Osteoblast (primary cell): ENCODE data around the gene RGS10. TPM values are rescaled to one million over a fixed set of nuclear protein-coding genes. Genes with fewer than 3 reads are reported as not detected.
A peak's percentile ranks its signal among the peaks of the same experiment; 100 is the strongest.

ENCODE experiments used
- DNase-seq: peaks from one replicate; pipeline ENCODE4 v3.0.0; 2011; ENCODE audit warnings: low spot score, mixed read lengths; ENCODE audit not compliant: insufficient read length; ENCODE audit errors: missing footprints
- H2AFZ ChIP-seq: 2 replicates; pipeline ENCODE4 v1.6.0; 2011; ENCODE audit warnings: mild to moderate bottlenecking, low read length
- H3K27ac ChIP-seq: 2 replicates; pipeline ENCODE4 v1.5.1; 2011; ENCODE audit warnings: mild to moderate bottlenecking, low read depth, low read length, moderate library complexity
- H3K27me3 ChIP-seq: 2 replicates; pipeline ENCODE4 v1.6.0; 2012; ENCODE audit warnings: mild to moderate bottlenecking, control low read depth, inconsistent platforms, low read length, moderate library complexity; ENCODE audit not compliant: insufficient read depth
- H3K36me3 ChIP-seq: 2 replicates; pipeline ENCODE4 v1.5.1; 2011; ENCODE audit warnings: mild to moderate bottlenecking, low read length, control low read depth, moderate library complexity; ENCODE audit not compliant: insufficient read depth
- H3K4me1 ChIP-seq: 2 replicates; pipeline ENCODE4 v1.5.1; 2011; ENCODE audit warnings: mild to moderate bottlenecking, low read length, control low read depth, moderate library complexity; ENCODE audit not compliant: insufficient read depth
- H3K4me2 ChIP-seq: 2 replicates; pipeline ENCODE4 v1.6.0; 2011; ENCODE audit warnings: mild to moderate bottlenecking, low read length; ENCODE audit not compliant: insufficient read depth
- H3K4me3 ChIP-seq: fragments of 200-600 bp; sonication (generic); 3 replicates; pipeline ENCODE4 v1.5.1; 2012; ENCODE audit warnings: mild to moderate bottlenecking, low read length, inconsistent platforms; ENCODE audit not compliant: insufficient read depth
- H3K79me2 ChIP-seq: 2 replicates; pipeline ENCODE4 v1.6.0; 2012; ENCODE audit warnings: mild to moderate bottlenecking, low read length, control low read depth, inconsistent platforms; ENCODE audit not compliant: insufficient read depth
- H3K9me3 ChIP-seq: 2 replicates; pipeline ENCODE4 v1.5.1; 2011; ENCODE audit warnings: low read depth, low read length, control low read depth
- H4K20me1 ChIP-seq: 2 replicates; pipeline ENCODE4 v1.6.0; 2012; ENCODE audit warnings: mild to moderate bottlenecking, low read length, control low read depth; ENCODE audit not compliant: insufficient read depth
- CTCF ChIP-seq: IDR thresholded peaks from 2 replicates; pipeline ENCODE4 v1.5.1; 2011; ENCODE audit warnings: mild to moderate bottlenecking, low read depth, low read length, moderate library complexity; ENCODE audit errors: extremely low read depth
- total RNA-seq: library from RNA; depleted of rRNA; stranded (reverse); fragments of >200 nt; gene quantifications from 2 replicates; pipeline ENCODE4 v1.2.3, GENCODE V29; 2012

RGS10 gene
- total RNA-seq, 1 donor, result 29.3 TPM

GRCh38 chr10:119451300-119451896 lies 91.1 kb downstream of the RGS10 start:
- Histone ChIP-seq H3K27ac (no peak overlapping the region), H3K27me3 (no peaks in the 10 kb centered on the region), H3K36me3 (no peaks in the 10 kb centered on the region), H2AFZ (no peak overlapping the region), H3K4me2 (no peak overlapping the region), H3K4me3 (no peak overlapping the region), H3K79me2 (no peaks in the 10 kb centered on the region), H3K9me3 (no peaks in the 10 kb centered on the region), H4K20me1 (peaks cover 12% of the 10 kb centered on the region), H3K4me1 (peaks cover 12% of the 10 kb centered on the region)
- no peak for TF ChIP-seq CTCF
- no peak for DNase-seq

- no peak overlapping the region for H3K4me3 ChIP-seq
- no peak for TF ChIP-seq CTCF
- no peaks in the 10 kb centered on the region for H3K79me2 ChIP-seq
- H3K27me3 ChIP-seq, result no peaks in the 10 kb centered on the region
- peaks cover 12% of the 10 kb centered on the region for H4K20me1 ChIP-seq
- peak overlapping the region; percentile 59 for H3K4me2 ChIP-seq
- no peak for DNase-seq
- H2AFZ ChIP-seq, result no peak overlapping the region
- H3K27ac ChIP-seq, result peak overlapping the region; percentile 45
- peaks cover 12% of the 10 kb centered on the region for H3K4me1 ChIP-seq
- no peaks in the 10 kb centered on the region for H3K36me3 ChIP-seq
- H3K9me3 ChIP-seq, result no peaks in the 10 kb centered on the region
These were observed 91.8 kb downstream of the RGS10 start for GRCh38 chr10:119450606-119451299.

Other genes with a start within 250 kb of the RGS10 start
- 53.6 TPM in 2 replicates for gene TIAL1, start 54.2 kb upstream of the RGS10 start, total RNA-seq
- gene BAG3, start 108.7 kb upstream of the RGS10 start, total RNA-seq, result 12.7 TPM in 2 replicates
- 10.9 and 11.2 TPM in 2 replicates for gene INPP5F, start 183.3 kb upstream of the RGS10 start, total RNA-seq